ENCODE results near the gene BRINP2. TPM values are rescaled to one million over a fixed set of nuclear protein-coding genes. Genes with fewer than 3 reads are reported as not detected.

The BRINP2 gene
- total RNA-seq, 6 experiments from 2014 or later: 0.09 to 0.57 (median 0.36) TPM

GRCh38 chr1:177252877-177253276 is 82.1 kb downstream of the BRINP2 start:
- H3K4me1 ChIP-seq: no peaks in the 10 kb centered on the region
- no peaks in the 10 kb centered on the region for H3K27me3 ChIP-seq
- H3K4me3 ChIP-seq: no peak overlapping the region
- ATAC-seq (no peak), DNase-seq (no peak)
- intact Hi-C loops (cut with DNase I): no loop called here
- no peak overlapping the region for H3K27ac ChIP-seq
- H3K9me3 ChIP-seq: no peaks in the 10 kb centered on the region
- TF ChIP-seq CTCF (IDR thresholded peaks at IDR 0.05) (no peak), POLR2A (IDR thresholded peaks at IDR 0.05) (no peak)
- H3K36me3 ChIP-seq: no peaks in the 10 kb centered on the region

GRCh38 chr1:177255411-177255810 is 84.7 kb downstream of the BRINP2 start:
- no peak overlapping the region for H3K4me3 ChIP-seq
- DNase-seq: no peak
- no peak overlapping the region for H3K27ac ChIP-seq
- H3K27me3 ChIP-seq: no peaks in the 10 kb centered on the region
- no peaks in the 10 kb centered on the region for H3K9me3 ChIP-seq
- intact Hi-C loops (cut with DNase I): no loop called here
- H3K36me3 ChIP-seq: no peaks in the 10 kb centered on the region
- no peaks in the 10 kb centered on the region for H3K4me1 ChIP-seq
- peak in 1 of 4 donors; percentile 61 for ATAC-seq
- WGBS (ENCODE audit: insufficient coverage, low coverage, low lambda C conversion rate, missing lambda C conversion rate): 30% methylated on average over 1 of the region's 1 CpG
- no peak for TF ChIP-seq CTCF (IDR thresholded peaks at IDR 0.05)
- TF ChIP-seq POLR2A (IDR thresholded peaks at IDR 0.05): no peak

- Histone ChIP-seq H3K4me1 (no peaks in the 10 kb centered on the region), H3K27me3 (no peaks in the 10 kb centered on the region), H3K4me3 (no peak overlapping the region), H3K27ac (no peak overlapping the region), H3K36me3 (no peaks in the 10 kb centered on the region), H3K9me3 (no peaks in the 10 kb centered on the region)
- intact Hi-C loops (cut with DNase I): no loop called here
- WGBS (ENCODE audit: insufficient coverage, low coverage, low lambda C conversion rate, missing lambda C conversion rate): 38% methylated on average over 19 of the region's 20 CpGs
- peak; percentile 70 to 71 (median 70) for DNase-seq
- TF ChIP-seq CTCF (IDR thresholded peaks at IDR 0.05): peak; percentile 41 to 71 (median 62)
- no peak for TF ChIP-seq POLR2A (IDR thresholded peaks at IDR 0.05)
- peak; percentile 87 to 99 (median 96) for ATAC-seq
Observed at GRCh38 chr1:177256153-177257075, 85.7 kb downstream of the BRINP2 start.

GRCh38 chr1:177257128-177257527 is 86.4 kb downstream of the BRINP2 start:
- TF ChIP-seq POLR2A (IDR thresholded peaks at IDR 0.05) (no peak), CTCF (IDR thresholded peaks at IDR 0.05) (no peak)
- Histone ChIP-seq H3K27ac (no peak overlapping the region), H3K4me1 (no peaks in the 10 kb centered on the region), H3K27me3 (no peaks in the 10 kb centered on the region), H3K4me3 (no peak overlapping the region), H3K9me3 (no peaks in the 10 kb centered on the region), H3K36me3 (no peaks in the 10 kb centered on the region)
- intact Hi-C loops (cut with DNase I): no loop called here
- no peak for DNase-seq
- 62% methylated on average over 9 of the region's 11 CpGs for WGBS (ENCODE audit: insufficient coverage, low coverage, low lambda C conversion rate, missing lambda C conversion rate)
- no peak for ATAC-seq

Data from right lobe of liver (tissue), 6 donors.